CD4-positive, alpha-beta T cell treated with Interleukin-2 at 100 ng/mL for 4 hours (primary cell): ENCODE data around the gene SNX6.
"Not testable (repeated sequence)": the region's sequence is repeated elsewhere in the genome, so short reads cannot be mapped to it uniquely, and the experiment has no call there.

Source experiments
- DNase-seq: peaks from one replicate; pipeline ENCODE4 v3.0.0-alpha.2; 2020; ENCODE audit warnings: low spot score

The SNX6 gene

GRCh38 chr14:34562776-34563150 lies 67.2 kb downstream of the SNX6 start:
- DNase-seq, result no peak

- DNase-seq, result not testable (repeated sequence)
Measured at GRCh38 chr14:34562037-34562775, 67.7 kb downstream of the SNX6 start.

DNA sequence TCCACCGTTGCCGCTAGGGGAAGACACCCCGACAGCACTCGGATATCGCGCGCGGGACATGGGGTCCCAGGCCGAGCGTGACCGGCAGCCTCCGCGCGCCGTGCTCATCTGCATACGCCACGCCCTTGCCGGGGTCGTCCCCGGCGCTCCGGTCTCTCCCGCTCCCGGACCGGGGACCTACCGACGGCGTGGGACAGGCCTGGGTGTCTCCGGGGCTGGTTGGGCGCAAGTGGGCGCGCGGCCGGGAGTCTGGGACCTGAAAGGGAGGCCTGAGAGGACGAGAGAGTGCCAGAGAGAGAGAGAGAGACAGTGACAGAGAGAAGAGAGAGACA lies 73.5 kb downstream of the SNX6 start:
- not testable (repeated sequence) for DNase-seq

- not testable (repeated sequence) for DNase-seq
Measured at GRCh38 chr14:34555583-34556497, 74.1 kb downstream of the SNX6 start.

- DNase-seq, result no peak
Measured at GRCh38 chr14:34554540-34555250, 75.3 kb downstream of the SNX6 start.

- DNase-seq, result not testable (repeated sequence)
Measured at GRCh38 chr14:34549276-34549966, 80.5 kb downstream of the SNX6 start.

- DNase-seq, result no peak
Measured at GRCh38 chr14:34548472-34548981, 81.4 kb downstream of the SNX6 start.

DNA sequence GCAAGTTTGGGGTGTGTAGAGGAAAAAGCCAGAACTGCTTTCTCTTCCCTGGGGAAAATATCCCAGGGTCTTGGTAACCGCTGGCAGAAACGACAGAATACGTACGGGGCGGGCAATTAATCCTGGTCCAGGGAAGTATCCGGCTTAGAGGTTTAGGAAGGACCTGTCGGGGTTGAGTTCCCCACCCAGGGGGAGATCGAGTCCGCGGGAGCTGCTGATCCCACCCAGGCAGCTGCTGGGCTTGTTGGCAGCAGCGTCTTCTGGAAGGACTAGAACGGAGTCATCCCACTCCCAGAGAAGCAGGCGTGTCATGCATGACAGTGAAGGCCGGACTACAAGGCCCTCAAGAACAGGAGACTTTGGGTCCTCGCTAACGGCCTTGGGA lies 82.8 kb downstream of the SNX6 start:
- not testable (repeated sequence) for DNase-seq

- DNase-seq, result not testable (repeated sequence)
Measured at GRCh38 chr14:34546272-34547135, 83.4 kb downstream of the SNX6 start.

DNA sequence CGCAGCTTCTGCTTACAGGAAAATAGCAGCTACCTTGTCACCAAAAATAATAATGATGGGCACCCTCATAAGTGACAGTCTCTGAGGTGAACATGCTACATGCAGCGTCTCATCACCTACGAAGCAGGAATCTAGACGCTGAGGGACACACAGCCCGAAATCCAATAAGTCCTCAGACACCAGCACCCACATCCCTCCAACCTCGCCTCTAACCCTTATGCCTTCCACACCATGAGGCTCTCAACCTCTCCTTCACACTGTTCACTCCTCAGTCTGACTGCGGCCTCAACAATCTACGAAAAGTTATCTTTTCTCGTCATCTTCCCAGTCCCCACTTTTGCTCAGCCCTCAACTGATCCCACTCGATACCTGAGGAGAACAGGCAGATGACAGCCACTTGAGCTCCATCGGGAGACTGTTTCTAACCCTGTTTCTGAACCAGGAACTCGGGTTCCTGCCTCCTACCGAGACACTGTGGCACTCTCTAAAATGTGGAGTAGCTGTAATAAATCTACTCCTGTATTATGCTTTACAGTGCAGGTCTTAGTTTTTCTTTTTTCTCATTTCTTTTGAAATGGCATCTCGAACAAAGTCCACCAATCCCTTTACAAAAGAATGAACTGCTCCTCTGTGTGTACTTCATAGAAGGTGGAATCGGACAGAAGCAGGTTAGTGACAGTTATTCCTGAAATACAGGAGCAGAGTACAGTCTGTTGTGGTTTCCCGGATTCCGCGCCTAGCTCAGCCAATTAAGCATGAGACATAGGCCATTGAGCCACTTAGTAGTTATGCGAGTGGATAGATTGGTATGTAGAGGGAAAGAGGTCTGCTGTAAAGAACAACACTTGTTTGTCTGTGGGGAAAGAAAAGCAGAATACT lies 89.5 kb downstream of the SNX6 start:
- DNase-seq, result not testable (repeated sequence)

GRCh38 chr14:34539407-34540180 lies 90.4 kb downstream of the SNX6 start, which contains the start of gene EAPP:
Gene EAPP, minus strand, starts transcription at chr14:34539701. Its CDS starts 73 bp downstream, at chr14:34539628.
- peak; percentile 95 for DNase-seq

DNA sequence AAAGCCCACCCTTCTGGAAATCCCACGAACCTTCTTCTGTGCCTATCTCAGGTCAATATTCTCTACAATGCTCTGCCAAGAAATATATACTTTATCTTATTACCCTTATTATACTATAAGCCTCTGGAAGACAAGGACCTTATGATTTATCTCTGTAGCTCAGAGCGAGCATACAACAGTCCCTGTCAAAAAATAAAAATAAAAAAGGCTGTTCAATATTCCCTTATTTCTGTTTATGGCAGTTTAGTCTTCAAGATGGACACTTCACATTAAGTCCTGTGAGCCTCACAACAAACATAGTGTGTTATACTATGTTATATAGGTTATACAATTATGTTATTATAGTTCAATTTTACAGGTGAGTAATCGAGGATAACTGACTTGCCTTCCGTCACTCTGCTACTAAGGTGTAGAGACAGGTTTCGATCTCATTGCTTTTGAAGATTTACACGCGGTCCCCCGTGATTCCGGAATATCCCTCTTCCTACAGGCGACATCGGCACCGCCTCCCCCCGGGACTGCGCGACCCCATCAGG lies 91.0 kb downstream of the SNX6 start:
- peak; percentile 28 for DNase-seq

DNA sequence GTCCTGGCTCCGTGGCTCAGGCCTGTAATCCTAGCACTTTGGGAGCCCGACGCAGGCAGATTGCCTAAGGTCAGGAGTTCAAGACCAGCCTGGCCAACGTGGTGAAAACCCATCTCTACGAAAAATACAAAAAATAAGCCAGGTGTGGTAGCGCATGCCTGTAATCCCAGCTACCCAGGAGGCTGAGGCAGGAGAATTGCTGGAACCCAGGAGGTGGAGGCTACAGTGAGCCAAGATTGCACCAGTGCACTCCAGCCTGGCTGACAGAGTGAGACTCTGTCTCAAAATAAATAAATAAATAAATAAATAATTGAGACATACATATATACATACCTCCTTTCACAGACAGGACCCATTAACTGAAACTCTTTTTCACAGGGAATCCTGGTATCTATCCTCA lies 91.9 kb downstream of the SNX6 start:
- not testable (repeated sequence) for DNase-seq

DNA sequence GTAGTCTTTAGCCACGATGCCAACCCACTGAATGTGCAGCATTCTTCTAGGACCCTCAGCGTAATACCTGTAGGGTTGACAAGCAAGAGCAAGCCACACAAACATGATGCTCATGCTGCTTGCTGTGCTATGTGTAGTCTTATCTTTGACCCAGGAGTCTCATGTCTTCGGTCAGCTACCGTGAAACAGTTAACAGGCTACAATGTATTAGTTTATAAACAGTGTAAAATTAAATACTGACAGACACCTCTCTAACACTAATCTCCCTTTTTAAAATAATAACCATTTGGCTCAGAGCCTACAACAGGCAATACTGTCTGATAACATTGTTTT lies 92.3 kb downstream of the SNX6 start:
- no peak for DNase-seq

DNA sequence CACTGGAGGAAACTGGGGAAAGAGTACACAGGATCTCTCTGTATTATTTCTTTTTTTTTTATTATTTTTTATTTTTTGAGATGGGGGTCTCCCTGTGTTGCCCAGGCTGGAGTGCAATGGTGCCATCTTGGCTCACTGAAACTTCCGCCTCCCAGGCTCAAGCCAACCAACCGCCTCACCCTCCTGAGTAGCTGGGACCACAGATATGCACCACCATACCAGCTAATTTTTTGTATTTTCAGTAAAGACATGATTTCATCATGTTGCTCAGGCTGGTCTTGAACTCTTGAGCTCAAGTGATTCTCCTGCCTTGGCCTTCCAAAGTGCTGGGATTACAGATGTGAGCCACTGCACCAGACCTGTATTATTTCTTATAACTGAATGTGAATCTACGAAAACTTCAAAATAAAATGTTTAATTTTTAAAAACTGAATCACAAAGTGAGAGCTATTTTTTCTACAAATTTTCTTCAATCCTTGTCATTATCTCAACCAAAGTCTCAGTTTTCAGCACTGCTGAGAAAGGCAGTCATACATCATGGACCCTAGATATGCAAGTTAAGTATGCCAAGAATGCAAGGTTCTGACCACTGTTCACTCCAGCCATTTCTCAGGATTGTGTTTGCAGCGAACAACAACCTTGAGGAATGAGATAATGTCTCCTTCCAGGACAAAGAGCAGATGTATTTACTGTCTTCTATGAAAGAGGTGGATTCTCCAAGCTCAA lies 92.8 kb downstream of the SNX6 start:
- DNase-seq, result no peak

DNA sequence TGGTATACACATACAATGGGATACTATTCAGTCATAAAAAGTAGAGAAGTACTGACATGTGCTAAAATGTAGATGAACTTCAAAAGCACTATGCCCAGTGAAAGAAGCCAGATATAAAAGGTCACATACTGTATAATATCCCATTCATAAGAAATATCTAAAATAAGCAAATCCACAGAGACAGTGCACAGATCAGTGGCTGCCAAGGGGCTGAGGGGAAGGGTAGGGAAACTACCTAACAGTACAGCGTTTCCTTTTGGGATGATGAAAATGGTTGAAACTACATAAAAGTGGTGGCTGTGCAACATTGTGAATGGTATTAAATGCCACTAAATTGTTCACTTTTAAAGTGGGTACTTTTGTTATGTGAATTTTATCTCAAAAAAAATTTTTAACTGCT lies 102.4 kb downstream of the SNX6 start:
- DNase-seq, result no peak

- DNase-seq, result not testable (repeated sequence)
Measured at GRCh38 chr14:34524216-34524615, 105.7 kb downstream of the SNX6 start.

DNA sequence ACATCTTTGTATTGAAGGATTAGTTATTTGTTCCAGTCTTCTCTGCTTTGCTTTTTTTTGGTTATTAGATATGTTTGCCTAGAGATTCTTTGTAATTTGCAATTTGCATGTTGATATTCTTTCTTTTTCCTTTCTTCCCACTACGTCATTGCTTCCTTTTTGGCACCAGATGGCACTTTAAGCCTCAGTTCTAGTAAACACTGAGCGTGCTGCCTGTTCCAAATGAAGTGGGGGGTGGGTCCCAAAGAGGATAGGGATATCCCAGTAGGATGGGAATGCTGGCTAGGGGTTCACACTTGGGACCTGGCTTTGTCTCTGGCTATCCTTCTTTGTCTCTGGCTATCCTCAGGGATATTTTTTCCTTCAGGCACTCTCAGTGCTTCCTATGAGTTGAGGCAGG lies 107.5 kb downstream of the SNX6 start:
- no peak for DNase-seq
